ENCODE data around the gene SEPTIN3.

DNA sequence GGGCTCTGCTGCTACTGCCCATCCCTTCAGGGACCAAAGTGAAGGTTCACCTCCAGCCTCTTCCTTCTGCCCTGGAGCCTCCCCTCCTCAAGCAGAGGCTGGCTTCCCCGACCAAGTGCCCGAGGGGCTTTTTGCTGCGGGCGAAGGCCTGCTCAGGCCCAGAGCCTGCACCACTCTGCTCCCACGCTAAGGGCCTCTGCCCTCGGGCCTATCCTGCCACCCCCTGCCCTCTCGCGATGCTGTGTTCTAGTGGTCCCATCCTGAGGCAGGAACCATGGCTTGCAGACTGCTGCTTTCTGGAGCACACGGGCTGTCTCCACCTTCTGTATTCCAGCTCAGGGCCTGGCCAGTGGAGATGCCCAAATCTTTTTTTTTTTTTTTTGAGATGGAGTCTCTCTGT lies 33.7 kb upstream of the SEPTIN3 start:
- TF ChIP-seq EP300 (conservative IDR thresholded peaks at IDR 0.05; ENCODE audit: poor library complexity, severe bottlenecking) (no peak), EZH2 (IDR thresholded peaks at IDR 0.05; ENCODE audit: borderline replicate concordance, insufficient read depth, low read length, poor library complexity, severe bottlenecking) (no peak), POLR2AphosphoS5 (IDR thresholded peaks at IDR 0.05) (no peak), MXI1 (conservative IDR thresholded peaks at IDR 0.05; ENCODE audit: poor library complexity, severe bottlenecking) (no peak)
- TF ChIP-seq, protein P1, sequence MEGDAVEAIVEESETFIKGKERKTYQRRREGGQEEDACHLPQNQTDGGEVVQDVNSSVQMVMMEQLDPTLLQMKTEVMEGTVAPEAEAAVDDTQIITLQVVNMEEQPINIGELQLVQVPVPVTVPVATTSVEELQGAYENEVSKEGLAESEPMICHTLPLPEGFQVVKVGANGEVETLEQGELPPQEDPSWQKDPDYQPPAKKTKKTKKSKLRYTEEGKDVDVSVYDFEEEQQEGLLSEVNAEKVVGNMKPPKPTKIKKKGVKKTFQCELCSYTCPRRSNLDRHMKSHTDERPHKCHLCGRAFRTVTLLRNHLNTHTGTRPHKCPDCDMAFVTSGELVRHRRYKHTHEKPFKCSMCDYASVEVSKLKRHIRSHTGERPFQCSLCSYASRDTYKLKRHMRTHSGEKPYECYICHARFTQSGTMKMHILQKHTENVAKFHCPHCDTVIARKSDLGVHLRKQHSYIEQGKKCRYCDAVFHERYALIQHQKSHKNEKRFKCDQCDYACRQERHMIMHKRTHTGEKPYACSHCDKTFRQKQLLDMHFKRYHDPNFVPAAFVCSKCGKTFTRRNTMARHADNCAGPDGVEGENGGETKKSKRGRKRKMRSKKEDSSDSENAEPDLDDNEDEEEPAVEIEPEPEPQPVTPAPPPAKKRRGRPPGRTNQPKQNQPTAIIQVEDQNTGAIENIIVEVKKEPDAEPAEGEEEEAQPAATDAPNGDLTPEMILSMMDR (IDR thresholded peaks at IDR 0.05; ENCODE audit: poor library complexity, severe bottlenecking) = no peak
